Hematopoietic multipotent progenitor cell treated with erythropoietin and hydrocortisone succinate and interleukin-3 and kit ligand, for 6 days (in vitro differentiated cells): ENCODE data around the gene FAM219B.
"Not testable (repeated sequence)": the region's sequence is repeated elsewhere in the genome, so short reads cannot be mapped to it uniquely, and the experiment has no call there.

ENCODE experiments used
- DNase-seq: peaks from one replicate; pipeline ENCODE4 v3.0.0-alpha.2; 2015

The FAM219B gene

DNA sequence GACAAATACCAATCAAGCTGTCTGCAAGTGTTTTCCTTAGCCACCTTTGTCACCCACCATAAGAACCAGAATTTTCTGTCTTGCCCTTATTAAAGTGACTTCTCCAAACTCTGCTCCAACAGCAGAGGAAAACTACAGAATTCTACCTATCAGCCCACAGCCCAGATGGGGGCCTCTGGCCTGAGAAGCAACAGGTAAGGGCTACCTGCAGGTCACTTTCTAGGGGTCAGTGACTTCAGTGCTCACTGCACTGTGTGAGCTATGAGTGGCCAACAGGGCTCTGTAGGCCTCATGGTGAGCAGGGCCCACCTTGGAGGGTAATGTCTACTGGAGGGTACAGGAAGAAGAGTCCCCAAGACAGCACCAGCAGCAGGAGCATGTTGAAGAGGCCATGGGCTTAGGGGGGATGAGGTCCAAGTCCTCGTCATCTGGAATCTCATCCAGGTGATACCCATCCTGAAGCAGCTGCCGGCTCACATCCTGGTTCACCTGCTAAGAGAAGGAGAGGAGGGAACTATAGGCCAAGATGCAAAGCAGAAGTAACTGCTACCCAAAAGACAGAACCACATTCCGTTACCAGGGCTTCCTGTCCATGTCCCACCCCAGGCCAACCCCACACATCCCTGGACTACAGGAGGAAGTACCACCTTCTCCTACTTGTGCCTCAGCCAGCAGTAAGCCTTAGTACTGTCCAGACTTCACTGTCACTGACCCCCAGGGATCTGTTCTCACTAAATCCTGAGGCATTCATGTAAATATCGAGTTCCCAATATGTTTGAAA, 4.2 kb downstream of the FAM219B start:
- DNase-seq: no peak

DNA sequence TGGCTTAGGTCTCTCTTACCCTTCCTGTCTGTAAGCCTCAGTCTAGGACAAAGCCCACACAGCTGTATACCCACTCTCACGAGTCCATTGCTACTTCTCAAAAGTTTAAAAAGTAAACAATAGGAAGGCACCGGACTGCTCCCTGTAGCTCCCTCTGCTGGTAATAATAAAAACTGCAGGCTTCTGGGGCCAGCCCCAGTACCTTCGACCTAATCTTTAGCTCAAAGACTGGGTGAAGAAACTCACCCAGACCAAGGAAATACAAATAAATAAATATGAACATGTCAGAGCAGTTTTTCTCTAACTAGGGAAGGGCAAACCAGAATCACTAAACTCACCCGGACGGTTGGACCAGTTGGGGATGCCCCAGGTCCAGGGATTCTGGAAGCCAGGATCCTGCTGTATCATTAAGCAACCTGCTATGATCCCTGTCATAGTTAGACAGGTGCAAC, 5.0 kb downstream of the FAM219B start:
- DNase-seq: peak; percentile 79

DNA sequence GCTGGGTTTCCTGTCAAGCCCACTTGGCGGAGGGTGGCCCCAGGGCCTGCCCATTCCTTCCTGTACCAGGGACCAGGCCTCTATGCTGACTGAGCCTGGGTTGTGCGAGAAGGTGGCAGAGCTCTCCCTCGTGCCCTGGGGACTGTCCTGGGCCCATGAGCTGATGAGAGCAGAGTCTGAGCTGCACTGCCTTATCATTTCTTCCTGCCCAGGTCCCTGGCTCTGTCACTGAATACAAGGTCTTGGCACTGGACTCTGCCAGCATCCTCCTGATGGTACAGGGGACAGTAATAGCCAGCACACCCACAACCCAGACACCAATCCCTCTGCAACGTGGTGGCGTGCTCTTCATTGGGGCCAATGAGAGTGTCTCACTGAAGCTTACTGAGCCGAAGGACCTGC, 9.3 kb downstream of the FAM219B start:
- no peak for DNase-seq

DNA sequence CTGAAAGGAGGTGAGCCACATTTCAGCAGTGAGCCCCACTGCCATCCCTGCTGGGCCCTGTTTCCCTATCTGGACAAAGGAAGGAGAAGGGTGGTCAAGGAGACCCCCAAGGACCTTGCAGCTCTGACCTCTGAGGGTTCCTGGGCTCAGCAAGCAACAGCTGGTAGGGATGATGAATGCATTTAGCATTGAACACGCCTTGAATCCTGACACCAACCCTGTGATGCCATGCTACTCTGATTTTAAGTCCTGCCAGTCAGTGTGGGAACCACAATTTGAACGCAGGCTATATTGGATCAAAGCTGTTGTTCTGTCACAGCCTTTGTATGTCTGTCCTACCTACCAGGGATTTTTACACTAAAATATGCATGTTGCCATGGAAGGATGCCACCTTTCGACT, 10.3 kb downstream of the FAM219B start:
- DNase-seq: no peak

DNA sequence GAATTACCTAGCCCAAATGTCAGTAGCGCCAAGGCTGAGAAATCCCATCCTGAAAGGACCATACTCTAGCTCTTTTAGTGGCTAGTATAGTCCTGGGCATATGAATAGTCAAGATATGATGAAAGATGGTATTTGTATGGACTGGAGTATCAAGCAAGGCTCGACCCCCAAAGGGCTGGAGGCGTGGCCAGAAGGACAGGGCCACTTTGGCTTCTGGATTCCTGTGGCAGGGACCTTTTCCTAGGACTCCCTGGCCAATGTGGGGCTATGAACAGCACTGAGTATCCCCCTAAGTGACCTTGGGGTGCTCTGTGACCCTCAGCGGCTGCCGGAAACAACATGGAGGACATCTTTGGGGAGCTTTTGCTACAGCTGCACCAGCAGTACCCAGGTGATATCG, 10.8 kb downstream of the FAM219B start:
- DNase-seq: no peak

DNA sequence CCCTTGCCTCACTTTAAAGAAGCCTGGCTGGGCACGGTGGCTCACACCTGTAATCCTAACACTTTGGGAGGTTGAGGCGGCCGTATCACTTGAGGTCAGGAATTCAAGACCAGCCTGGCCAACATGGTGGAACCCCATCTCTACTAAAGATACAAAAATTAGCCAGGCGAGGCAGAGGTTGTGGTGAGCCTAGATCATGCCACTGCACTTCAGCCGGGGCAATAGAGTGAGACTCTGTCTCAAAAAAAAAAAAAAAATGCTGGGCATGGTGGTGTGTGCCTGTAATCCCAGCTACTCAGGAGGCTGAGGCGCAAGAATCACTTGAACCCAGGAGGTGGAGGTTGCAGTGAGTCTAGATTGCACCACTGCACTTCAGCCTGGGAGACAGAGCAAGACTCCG, 12.3 kb downstream of the FAM219B start:
- DNase-seq: not testable (repeated sequence)

DNA sequence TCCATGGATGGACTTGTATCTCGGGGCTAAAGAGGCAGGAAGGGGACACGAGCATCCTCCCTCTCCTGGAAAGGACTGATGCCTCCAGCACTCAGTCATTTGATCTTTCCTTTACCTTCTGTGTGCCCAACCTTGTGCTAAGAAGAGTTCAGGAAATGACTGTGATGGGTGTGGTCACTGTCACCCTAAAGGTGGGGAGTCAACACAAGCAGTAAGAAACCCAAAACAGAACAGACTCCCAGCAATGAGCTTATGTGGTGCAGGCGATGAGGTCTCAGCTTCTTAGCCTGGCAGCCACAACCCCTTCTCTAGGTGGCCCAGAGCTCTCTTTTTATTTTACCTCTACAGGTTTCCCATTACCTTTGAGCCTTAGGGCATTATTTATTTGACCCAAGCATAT, 13.0 kb downstream of the FAM219B start:
- DNase-seq: no peak

DNA sequence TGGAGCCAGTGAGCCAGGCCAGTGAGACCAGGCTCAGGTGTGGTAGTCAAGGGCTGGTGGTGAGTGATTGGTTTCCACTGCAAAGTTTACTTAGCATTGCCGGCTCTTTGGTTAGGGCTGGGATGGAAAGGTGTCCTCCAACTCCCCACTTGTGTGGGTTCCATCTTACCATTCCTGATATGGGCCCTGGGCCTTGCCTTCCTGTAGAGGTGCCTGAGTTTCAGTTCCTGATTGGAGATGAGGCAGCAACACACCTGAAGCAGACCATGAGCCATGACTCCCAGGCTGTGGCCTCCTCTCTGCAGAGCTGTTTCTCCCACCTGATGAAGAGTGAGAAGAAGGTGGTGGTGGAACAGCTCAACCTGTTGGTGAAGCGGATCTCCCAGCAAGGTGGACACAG, 13.7 kb downstream of the FAM219B start:
- DNase-seq: no peak

DNA sequence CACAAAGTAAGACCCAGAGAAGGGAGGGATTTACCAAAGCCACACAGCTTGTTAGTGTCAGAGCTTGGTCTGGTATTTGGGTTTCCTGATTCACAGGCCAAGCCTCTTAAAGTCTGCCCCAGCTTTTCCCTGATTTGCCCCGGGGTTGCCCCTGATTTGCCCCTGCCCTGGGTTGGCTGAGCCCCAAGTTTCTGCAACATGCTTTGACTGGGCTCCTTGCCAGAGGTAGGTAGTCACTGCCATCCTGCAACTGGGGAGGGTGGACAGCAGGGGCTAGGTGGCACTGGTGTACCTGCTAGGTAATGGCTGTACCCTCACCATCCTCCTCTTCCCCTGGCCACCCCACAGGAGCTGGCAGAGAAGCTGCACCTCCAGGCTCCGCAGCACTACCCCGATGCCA, 14.3 kb downstream of the FAM219B start:
- DNase-seq: no peak

DNA sequence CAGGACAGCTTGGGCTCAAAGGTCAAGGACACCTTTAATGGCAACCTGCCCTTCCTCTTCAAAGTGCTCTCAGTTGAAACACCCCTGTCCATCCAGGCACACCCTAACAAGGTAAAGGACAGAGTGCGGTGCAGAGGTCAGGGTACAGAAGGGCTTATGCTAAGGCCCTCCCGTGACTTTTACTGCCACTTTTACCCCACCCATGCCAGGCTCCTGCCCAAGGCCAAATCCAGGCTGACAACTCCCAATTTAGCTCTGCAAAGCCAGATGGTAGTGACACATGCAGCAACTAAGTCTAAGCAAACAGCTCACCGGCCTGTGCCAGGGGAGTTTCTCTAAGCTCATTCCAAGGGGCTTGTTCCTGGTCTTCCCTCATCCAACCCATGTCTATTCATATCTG, 15.2 kb downstream of the FAM219B start:
- DNase-seq: no peak

DNA sequence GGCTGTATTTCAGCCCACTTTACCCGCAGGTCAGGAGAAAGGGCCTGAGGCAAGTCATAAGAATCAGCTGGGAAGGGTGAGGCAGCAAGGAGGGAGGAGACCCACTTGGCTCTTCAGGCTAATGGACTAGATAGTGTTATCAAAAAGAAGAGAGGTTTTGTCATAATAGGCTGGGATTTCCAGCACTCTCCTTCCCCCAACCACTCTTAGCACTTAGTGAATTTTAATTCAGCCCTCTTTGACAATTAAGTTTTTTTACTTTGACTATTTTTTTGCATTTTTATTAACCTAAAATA, 16.0 kb downstream of the FAM219B start:
- peak; percentile 82 for DNase-seq

DNA sequence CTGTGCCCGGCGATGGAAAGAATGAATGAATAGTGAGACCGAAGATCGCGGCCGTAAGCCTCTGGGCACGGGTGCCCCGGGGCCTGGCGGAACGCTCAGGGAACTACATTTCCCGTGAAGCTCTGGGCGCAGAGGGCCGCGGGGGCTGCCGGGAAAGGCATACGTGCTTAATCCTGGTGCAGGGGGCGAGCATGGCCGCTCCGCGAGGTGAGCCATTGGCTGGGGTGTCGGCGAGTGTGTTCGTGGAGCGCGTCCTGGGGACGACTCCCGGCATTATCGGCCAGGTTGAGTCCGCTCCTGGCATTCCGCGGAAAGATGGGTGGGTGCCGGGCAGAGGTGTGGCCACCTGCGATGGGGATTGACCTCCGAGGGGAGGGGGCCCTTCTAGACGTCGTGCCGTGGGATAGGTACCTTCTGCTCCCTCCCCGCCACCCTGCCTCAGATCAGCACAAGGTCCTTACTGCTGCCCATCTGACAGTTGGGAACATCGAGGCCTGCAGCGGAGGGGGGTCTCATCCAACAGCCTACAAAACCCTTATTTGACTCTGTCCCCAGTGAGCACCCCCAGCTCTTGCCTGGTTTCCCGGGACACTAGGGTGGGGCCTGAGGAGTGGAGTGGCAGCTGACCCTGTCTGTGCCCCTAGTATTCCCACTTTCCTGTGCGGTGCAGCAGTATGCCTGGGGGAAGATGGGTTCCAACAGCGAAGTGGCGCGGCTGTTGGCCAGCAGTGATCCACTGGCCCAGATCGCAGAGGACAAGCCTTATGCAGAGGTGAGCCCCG, 16.6 kb downstream of the FAM219B start, which contains the start of gene MPI:
Gene MPI (plus strand): TSS at position 160 of the 782 bp plus-strand sequence. CDS start 32 bp downstream, at position 192.
- peak; percentile 94 for DNase-seq

DNA sequence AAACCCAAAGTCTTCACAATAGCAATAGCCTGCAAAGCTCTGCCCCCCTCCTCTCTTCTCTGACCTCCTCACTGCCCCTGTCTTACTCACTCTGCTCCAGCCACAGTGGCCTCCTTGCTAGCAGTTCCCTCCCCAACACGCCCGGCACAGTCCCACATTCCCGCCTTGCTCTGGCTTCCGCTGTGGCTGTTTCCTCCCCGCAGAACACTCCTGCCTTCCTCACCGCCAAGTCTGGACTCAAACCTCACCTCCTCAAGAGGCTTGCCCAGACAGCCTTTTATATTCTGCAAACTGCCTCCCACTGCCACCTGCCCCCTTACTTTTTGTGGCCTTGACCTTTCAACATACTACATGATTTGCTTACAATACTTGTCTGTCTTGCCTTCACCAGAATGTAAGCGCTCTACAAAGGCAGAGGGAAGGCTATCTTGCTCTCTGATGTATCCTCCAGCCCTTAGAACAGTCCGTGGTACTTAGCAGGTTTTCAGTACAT, 17.2 kb downstream of the FAM219B start:
- peak; percentile 52 for DNase-seq

DNA sequence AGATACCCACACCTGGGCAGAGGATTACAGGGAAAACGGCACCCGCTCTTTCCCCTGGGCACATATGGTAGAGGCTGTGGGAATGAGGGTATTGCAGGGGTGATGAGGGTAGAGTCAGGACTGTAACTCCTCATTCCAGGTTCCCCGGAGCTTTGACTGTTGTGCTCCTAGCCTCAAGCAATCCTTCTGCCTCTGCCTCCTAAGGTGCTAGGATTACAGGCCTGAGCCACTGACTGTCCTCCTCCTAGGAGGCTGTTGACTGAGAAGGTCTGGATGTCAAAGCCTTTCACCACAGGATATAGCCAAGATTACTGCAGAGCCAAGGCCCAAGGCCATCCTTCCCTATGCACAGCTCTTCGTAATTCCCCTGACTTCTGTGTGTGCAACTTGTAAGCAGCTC, 17.9 kb downstream of the FAM219B start:
- DNase-seq: no peak

DNA sequence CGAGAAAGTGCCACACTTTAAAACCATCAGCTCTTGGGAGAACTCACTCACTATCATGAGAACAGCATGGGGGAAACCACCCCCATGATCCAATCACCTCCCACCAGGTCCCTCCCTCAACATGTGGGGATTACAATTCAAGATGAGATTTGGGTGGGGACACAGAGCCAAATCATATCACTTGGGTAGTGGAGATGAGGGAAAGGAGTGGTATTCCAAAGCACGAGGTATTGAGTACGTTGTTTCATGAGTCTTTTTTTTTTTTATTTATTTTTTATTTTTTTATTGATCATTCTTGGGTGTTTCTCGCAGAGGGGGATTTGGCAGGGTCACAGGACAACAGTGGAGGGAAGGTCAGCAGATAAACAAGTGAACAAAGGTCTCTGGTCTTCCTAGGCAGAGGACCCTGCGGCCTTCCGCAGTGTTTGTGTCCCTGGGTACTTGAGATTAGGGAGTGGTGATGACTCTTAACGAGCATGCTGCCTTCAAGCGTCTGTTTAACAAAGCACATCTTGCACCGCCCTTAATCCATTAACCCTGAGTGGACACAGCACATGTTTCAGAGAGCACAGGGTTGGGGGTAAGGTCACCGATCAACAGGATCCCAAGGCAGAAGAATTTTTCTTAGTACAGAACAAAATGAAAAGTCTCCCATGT, 19.0 kb downstream of the FAM219B start:
- not testable (repeated sequence) for DNase-seq

DNA sequence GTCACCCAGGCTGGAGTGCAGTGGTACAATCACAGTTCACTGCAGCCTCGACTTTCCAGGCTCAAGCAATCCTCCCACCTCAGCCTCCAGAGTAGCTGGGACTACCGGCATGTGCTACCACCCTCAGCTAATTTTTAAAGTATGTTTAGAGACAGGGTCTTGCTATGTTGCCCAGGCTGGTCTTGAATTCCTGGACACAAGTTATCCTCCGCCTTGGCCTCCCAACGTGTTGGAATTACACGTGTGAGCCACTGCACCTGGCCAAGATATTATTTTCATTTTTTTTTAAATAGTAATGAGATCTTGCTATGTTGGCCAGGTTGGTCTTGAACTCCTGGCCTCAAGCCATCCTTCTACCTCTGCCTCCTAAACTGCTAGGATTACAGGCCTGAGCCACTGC, 21.2 kb downstream of the FAM219B start:
- no peak for DNase-seq

DNA sequence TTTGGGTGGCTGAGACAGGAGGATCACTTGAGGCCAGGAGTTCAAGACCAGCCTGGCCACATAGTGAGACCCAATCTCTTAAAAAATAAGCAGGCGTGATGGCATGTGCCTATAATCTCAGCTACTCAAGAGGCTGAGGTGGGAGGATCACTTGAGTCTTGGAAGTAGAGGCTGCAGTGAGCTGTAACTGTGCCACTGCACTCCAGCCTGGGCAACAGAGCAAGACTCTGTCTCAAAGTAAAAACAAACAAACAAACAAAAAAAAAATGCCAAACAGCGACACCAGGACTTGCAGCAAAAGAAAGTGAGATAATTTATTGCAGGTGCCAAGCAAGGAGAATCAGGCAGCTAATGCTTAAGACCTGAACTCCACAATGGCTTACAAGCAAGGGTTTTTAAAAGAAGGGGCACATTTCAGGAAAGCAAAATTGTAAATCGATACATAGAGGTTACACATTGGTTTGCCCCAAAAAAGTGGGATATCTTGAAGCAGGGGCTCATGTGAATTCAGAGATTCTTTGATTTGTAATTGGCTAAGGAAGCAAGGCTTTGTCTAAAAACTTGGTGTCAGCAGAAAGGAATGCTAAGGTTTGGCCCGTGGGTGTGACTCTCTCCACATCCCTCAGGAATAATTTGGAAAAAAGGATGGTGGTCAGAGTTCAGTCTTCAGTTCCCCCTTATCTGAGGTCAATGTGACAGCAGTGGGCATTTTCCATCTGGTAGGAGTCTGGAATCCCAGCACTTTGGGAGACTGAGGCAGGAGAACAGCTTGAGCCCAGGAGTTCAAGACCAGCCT, 22.0 kb downstream of the FAM219B start:
- no peak for DNase-seq

DNA sequence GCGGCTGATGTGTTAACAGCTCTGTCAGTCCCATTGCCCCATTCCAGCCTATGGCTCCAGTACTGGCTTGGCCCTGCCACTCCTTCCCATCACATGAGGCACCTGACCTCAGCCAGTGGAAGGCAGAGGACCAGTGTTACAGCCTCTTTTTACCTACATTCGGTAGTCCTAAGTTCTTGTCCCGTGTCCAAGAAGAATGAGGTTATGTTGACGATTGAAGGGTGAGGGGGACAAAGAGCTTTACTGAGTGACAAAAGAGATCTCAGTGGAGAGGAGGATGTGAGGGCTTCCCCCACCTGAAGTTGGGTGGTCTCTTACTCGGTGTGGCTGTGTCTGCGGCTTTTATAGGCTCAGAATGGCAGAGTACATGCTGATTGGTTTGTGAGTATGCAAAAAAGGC, 24.1 kb downstream of the FAM219B start:
- DNase-seq: no peak

DNA sequence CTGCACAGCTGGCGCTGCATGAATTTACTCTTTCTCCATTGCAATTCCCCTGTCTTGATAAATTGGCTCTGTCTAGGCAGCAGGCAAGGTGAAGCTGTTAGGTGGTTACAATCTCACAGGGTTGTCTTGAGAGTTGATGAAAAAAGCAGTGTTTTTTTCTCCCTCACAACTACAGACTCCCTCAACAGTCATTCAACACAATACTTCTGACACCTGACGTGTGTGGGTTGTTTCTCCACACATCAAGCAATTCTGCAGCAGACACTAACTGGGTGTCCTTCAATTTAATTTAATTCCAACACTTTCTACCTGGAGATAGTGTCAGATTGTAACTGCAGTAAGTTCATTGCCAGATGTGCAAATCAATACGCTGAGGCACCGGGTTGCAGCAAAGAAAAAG, 28.4 kb downstream of the FAM219B start:
- DNase-seq: no peak

DNA sequence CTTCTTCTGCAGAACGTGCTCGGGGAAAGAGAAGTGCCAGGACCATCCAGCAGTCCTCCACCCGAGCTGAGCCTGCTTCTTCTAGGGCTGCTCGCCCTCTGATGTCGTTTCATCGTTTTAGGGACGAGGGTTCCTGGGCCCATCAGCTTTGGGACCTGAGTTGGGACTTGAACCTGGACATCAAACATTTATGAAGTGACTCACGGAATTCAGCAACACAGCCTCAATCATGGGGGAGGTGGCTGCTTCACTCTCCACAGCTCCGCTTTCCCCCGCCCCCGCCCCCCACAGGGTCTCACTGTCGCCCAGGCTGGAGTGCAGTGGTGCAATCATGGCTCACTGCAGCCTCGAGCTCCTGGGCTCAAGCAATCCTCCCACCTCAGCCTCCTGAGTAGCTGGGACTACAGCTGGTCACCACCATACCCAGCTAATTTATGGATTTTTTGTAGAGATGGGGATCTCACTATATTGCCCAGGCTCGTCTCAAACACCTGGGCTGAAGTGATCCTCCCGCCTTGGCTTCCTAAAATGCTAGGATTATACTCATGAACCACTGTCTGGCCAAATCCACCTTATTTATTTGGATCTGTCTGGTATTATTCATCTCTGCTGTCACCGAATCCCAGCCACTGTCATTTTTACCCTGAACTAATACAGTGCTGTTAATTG, 32.8 kb downstream of the FAM219B start:
- DNase-seq: peak; percentile 60

DNA sequence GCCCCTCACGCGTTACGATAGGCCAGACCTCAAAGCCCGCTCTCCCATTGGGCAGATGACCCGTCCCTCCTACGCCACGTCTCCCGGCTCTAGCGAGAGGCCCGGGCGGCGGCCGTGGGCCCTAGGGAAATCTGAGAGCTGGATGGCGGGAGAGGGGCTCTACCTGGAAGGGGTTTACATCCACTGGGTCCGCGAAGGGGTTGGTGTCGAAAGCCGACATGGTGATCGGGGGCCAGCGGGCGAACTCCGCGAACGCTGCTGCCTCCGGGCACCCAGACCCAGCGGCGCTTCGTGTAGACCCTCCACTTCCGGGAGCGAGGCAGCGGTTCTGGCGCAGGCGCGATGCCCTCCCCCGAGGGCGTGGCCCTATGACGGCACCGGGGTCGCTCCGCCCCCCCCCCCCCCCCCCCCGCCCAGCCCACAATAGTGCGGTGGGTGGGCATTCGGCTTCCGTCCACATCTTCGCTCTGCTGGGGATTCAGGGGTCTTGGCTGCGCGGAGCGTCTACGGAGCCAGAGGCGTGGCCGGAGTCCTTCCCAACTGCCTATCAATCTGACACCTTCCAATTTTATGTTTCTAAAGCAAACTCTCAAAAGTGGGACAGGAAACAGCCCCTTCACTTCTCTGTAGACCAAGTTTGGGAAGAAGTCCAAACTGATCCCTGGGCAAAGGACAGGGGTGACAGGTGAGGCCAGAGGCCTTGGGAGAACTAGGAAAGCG, 33.5 kb downstream of the FAM219B start, which contains the start of gene SCAMP2:
Gene SCAMP2 (minus strand): TSS at position 330 of the 720 bp plus-strand sequence. CDS start 110 bp downstream, at position 220.
- peak; percentile 98 for DNase-seq

DNA sequence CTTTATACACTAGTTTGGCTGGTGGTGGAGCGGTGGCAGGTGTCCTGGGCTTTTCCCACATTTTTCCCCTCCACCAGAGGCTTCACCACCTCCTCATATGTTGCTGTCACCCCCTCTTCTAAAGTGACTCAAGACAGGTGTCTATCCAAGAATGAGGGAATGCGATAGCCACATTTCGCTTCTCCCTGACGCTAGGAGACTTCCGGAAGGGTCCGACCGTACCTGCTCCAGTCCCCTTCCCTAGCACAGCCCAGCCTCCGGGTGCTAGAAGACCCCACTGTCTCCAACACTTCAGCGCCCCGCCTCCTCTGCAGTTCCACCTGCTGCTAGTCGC, 34.0 kb downstream of the FAM219B start:
- DNase-seq: no peak
